Lung (tissue), 12 donors: ENCODE data around the gene MYH14. TPM values are rescaled to one million over a fixed set of nuclear protein-coding genes. Genes with fewer than 3 reads are reported as not detected.

Experiments
- ATAC-seq: fragments of 200-7000 bp; cut with Tn5 transposase; one replicate; pipeline ENCODE4 v1.9.1; 2020; ENCODE audit warnings: moderate number of reproducible peaks; ENCODE audit not compliant: insufficient read depth, low FRiP score
- DNase-seq, 3 donors: peaks; one replicate each; pipeline ENCODE4 v3.0.0-alpha.2; 2013 to 2017
- H3K27ac ChIP-seq, 2 donors: one replicate each; pipeline ENCODE4 v1.5.1; 2013; ENCODE audit warnings: mild to moderate bottlenecking in 2 of 2, moderate library complexity in 2 of 2, control low read depth in 1 of 2, inconsistent platforms in 1 of 2, low read depth in 1 of 2, low read length in 1 of 2
- H3K27me3 ChIP-seq, 3 donors: one replicate each; pipeline ENCODE4 v1.5.1; 2013; ENCODE audit warnings: low read length in 2 of 3; ENCODE audit not compliant: control insufficient read depth in 3 of 3, insufficient read depth in 3 of 3
- H3K36me3 ChIP-seq, 4 donors: one replicate each; pipeline ENCODE4 v1.5.1; 2013; ENCODE audit warnings: low read length in 4 of 4, mild to moderate bottlenecking in 1 of 4, moderate library complexity in 1 of 4; ENCODE audit not compliant: control insufficient read depth in 4 of 4, insufficient read depth in 4 of 4
- H3K4me1 ChIP-seq, 5 donors: one replicate each; pipeline ENCODE4 v1.5.1; 2013; ENCODE audit warnings: low read length in 5 of 5, mild to moderate bottlenecking in 2 of 5, moderate library complexity in 1 of 5; ENCODE audit not compliant: control insufficient read depth in 5 of 5, insufficient read depth in 5 of 5
- H3K4me3 ChIP-seq: one replicate; pipeline ENCODE4 v1.5.1; 2013; ENCODE audit warnings: mild to moderate bottlenecking, control low read depth, moderate library complexity
- H3K9ac ChIP-seq, 2 donors: one replicate each; pipeline ENCODE4 v1.5.1; 2013; ENCODE audit warnings: low read length in 2 of 2, control low read depth in 1 of 2; ENCODE audit not compliant: insufficient read depth in 1 of 2
- H3K9me3 ChIP-seq, 4 donors: one replicate each; pipeline ENCODE4 v1.5.1; 2013; ENCODE audit warnings: low read length in 3 of 4, mild to moderate bottlenecking in 1 of 4, moderate library complexity in 1 of 4; ENCODE audit not compliant: control insufficient read depth in 4 of 4, insufficient read depth in 3 of 4
- WGBS, 2 donors: extraction: QIAGEN DNeasy Blood & Tissue Kit; methylation state at CpG; one replicate each; pipeline ENCODE4 v1.1.7; 2013; 5-methylcytosine and 5-hydroxymethylcytosine counted together
- polyA plus RNA-seq, 2 donors: library from polyadenylated mRNA; stranded (reverse); fragments of 200-250 nt; gene quantifications; one replicate each; pipeline ENCODE4 v1.2.1, GENCODE V29; 2013
- total RNA-seq, 2 donors: library from RNA; depleted of rRNA in 1 of 2; stranded (reverse); fragments of >200 nt in 1 of 2; gene quantifications; one replicate each; pipeline ENCODE4 v1.2.1, GENCODE V29; 2014 to 2021
- TF ChIP-seq, protein P1 (sequence below): IDR thresholded peaks from 2 replicates; pipeline ENCODE4 v1.5.1; 2012; ENCODE audit warnings: mild to moderate bottlenecking; ENCODE audit errors: control extremely low read depth, extremely low read depth
- donor health status: control.
- donor health status: control.
- donor health status: Bipolar disorder and iron deficiency.
- donor health status: healthy.
- donor health status: DM: yes; HTN: yes; CAD: no.

MYH14 gene
- total and polyA plus RNA-seq, 4 donors, result 48.3 to 159 (median 98.6) TPM

DNA sequence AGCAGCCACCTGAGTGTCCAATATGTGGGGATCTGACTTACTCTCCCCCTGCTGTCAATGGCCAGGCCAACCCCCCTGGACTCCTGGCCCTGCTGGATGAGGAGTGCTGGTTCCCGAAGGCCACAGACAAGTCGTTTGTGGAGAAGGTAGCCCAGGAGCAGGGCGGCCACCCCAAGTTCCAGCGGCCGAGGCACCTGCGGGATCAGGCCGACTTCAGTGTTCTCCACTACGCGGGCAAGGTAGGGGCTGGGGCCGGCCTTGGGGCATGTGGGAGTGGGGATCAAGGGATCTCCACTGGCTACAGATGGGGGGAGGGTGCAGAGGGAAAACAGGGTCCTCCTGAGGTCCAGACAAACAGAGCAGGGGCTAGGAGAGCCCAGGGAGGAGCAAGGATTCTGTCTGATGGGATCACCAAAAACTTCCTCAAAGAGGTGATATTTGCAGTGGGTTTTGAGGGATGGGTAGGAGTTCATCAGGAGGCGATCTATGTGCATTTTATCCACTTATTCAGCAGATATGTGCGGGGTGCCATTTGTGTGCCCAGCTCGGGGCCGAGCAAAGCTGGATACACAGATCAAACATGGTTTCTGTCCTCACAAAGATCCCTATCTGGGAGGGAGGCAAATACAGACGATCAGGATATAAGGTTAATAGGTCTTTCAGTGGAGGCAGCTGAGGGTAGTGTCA lies 47.2 kb downstream of the MYH14 start:
- WGBS, 2 donors, result 92 to 95% methylated on average over 15 of the region's 15 CpGs
- DNase-seq (no peak), ATAC-seq (no peak)
- Histone ChIP-seq H3K36me3 (peaks cover 0 to 24% (median 18%) of the 10 kb centered on the region in 4 donors), H3K4me1 (no peaks in the 10 kb centered on the region), H3K27ac (no peak overlapping the region), H3K4me3 (no peak overlapping the region), H3K9ac (no peak overlapping the region), H3K27me3 (no peaks in the 10 kb centered on the region), H3K9me3 (peaks cover 0 to 9% (median 1%) of the 10 kb centered on the region in 4 donors)
- TF ChIP-seq, protein P1, sequence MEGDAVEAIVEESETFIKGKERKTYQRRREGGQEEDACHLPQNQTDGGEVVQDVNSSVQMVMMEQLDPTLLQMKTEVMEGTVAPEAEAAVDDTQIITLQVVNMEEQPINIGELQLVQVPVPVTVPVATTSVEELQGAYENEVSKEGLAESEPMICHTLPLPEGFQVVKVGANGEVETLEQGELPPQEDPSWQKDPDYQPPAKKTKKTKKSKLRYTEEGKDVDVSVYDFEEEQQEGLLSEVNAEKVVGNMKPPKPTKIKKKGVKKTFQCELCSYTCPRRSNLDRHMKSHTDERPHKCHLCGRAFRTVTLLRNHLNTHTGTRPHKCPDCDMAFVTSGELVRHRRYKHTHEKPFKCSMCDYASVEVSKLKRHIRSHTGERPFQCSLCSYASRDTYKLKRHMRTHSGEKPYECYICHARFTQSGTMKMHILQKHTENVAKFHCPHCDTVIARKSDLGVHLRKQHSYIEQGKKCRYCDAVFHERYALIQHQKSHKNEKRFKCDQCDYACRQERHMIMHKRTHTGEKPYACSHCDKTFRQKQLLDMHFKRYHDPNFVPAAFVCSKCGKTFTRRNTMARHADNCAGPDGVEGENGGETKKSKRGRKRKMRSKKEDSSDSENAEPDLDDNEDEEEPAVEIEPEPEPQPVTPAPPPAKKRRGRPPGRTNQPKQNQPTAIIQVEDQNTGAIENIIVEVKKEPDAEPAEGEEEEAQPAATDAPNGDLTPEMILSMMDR, result no peak

DNA sequence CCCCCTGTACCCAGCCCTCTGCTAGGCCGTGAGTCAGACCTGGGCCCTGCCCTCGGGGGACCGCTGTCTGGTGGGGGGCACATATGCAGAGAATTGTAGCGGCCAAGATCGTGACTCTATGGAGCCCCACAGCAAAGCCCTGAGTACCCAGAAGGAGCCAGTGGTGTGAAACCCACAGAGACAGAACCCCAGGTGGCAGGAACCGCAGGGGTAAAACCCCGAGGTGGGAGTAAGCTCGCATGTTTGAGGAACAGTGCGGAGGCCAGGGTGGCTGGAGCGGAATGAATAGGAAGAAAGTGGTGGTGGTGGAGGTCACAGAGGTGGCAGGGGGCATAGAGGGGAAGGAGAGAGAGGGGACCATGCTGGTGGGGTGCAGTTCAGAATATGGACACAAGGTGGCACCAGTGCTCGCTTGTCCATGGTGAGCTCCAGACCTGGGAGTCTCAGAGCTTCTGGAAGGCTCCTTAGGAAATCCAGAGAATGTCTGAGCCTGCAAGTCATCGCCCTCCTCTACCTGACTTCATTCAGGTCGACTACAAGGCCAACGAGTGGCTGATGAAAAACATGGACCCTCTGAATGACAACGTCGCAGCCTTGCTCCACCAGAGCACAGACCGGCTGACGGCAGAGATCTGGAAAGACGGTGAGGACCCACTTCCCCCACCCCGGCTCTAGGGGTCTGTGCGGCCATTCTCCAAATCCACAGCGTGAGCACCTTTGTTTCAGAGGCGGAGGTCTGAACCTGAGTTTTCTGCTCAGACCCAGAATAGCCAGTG lies 48.9 kb downstream of the MYH14 start:
- Histone ChIP-seq H3K9me3 (peaks cover 0 to 12% (median 3%) of the 10 kb centered on the region in 4 donors), H3K36me3 (peaks cover 0 to 32% (median 23%) of the 10 kb centered on the region in 4 donors), H3K27ac (no peak overlapping the region), H3K4me3 (no peak overlapping the region), H3K27me3 (no peaks in the 10 kb centered on the region), H3K4me1 (no peaks in the 10 kb centered on the region), H3K9ac (no peak overlapping the region)
- DNase-seq (no peak), ATAC-seq (no peak)
- 92 to 94% methylated on average over 23 of the region's 23 CpGs for WGBS, 2 donors
- TF ChIP-seq, protein P1, result peak; percentile 14

DNA sequence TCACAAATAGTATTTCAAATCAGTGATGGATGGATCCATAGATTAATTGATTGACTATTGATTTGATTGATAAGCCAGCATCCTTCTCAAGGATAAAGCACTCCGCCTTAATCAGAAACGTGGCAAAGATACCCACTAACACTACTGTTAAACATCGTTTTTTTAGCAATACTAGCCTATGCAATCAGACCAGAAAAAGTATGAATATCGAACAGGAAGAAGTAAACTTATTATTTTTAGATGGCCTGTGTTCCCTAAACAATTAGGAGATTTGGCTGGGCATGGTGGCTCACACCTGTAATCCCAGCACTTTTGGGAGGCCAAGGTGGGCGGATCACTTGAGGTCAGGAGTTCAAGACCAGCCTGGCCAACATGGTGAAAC lies 49.5 kb downstream of the MYH14 start:
- Histone ChIP-seq H3K27me3 (no peaks in the 10 kb centered on the region), H3K9me3 (peaks cover 0 to 14% (median 3%) of the 10 kb centered on the region in 4 donors), H3K4me3 (no peak overlapping the region), H3K36me3 (peaks cover 0 to 35% (median 25%) of the 10 kb centered on the region in 4 donors), H3K9ac (no peak overlapping the region), H3K27ac (no peak overlapping the region), H3K4me1 (no peaks in the 10 kb centered on the region)
- no peak for DNase-seq
- 90 to 92% methylated on average over 5 of the region's 5 CpGs for WGBS, 2 donors
- ATAC-seq, result no peak
- TF ChIP-seq, protein P1, result no peak
